ENCODE measurements around the gene PTRH1.

DNA sequence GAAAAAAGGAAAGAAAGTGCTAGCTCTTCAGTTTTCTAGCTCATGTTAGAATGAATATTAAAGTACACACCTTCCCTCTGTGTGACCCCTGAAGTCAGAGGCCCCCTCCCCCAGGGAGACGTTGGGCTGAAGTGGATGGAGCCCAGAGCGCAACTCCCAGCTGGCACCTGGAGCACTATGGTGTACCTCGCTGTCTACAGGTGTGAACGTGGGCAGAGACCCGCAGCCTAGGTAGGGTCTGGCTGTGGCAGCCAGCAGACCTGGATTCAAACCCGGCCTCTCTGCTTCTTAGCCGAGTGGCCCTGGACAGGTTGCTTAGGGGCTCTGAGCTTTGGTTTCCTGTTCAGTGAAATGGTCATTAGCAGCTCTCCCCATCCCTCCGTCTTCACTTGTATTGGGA lies 13.3 kb upstream of the PTRH1 start:
- TF ChIP-seq CTCF (IDR thresholded peaks at IDR 0.05 in 2 of 3, conservative IDR thresholded peaks at IDR 0.05 in 1 of 3; ENCODE audit: borderline replicate concordance in 1 of 3, insufficient read depth in 1 of 3, low read depth in 2 of 3, low read length in 2 of 3) = no peak
- no peak for TF ChIP-seq RAD21 (IDR thresholded peaks at IDR 0.05; ENCODE audit: low read depth)
- TF ChIP-seq EZH2 (IDR thresholded peaks at IDR 0.05) = no peak
- no peak for TF ChIP-seq FOSL1 (IDR thresholded peaks at IDR 0.05; ENCODE audit: low read depth)
- no peak for TF ChIP-seq SIN3A (IDR thresholded peaks at IDR 0.05; ENCODE audit: low read depth)
- no peak for TF ChIP-seq POLR2A (IDR thresholded peaks at IDR 0.05; ENCODE audit: borderline replicate concordance, extremely low read depth, insufficient read depth, insufficient read length)
- TF ChIP-seq ZNF274 (IDR thresholded peaks at IDR 0.05; ENCODE audit: low read depth, low read length) = no peak
- TF ChIP-seq, protein P1, sequence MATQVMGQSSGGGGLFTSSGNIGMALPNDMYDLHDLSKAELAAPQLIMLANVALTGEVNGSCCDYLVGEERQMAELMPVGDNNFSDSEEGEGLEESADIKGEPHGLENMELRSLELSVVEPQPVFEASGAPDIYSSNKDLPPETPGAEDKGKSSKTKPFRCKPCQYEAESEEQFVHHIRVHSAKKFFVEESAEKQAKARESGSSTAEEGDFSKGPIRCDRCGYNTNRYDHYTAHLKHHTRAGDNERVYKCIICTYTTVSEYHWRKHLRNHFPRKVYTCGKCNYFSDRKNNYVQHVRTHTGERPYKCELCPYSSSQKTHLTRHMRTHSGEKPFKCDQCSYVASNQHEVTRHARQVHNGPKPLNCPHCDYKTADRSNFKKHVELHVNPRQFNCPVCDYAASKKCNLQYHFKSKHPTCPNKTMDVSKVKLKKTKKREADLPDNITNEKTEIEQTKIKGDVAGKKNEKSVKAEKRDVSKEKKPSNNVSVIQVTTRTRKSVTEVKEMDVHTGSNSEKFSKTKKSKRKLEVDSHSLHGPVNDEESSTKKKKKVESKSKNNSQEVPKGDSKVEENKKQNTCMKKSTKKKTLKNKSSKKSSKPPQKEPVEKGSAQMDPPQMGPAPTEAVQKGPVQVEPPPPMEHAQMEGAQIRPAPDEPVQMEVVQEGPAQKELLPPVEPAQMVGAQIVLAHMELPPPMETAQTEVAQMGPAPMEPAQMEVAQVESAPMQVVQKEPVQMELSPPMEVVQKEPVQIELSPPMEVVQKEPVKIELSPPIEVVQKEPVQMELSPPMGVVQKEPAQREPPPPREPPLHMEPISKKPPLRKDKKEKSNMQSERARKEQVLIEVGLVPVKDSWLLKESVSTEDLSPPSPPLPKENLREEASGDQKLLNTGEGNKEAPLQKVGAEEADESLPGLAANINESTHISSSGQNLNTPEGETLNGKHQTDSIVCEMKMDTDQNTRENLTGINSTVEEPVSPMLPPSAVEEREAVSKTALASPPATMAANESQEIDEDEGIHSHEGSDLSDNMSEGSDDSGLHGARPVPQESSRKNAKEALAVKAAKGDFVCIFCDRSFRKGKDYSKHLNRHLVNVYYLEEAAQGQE (IDR thresholded peaks at IDR 0.05; ENCODE audit: low read depth) = no peak
- no peak for TF ChIP-seq CEBPB (IDR thresholded peaks at IDR 0.05; ENCODE audit: low read depth)
- TF ChIP-seq SRF (IDR thresholded peaks at IDR 0.05; ENCODE audit: low read depth) = no peak
